ENCODE results near the gene FSTL4. TPM values are rescaled to one million over a fixed set of nuclear protein-coding genes. Genes with fewer than 3 reads are reported as not detected.

Gene FSTL4
- total and polyA plus RNA-seq, 12 donors = 0.48 to 5.2 (median 2.3) TPM

GRCh38 chr5:133453831-133454230 is 158.5 kb downstream of the FSTL4 start:
- WGBS, 4 donors = 68 to 77% (median 72%) methylated on average over 2 of the region's 2 CpGs

GRCh38 chr5:133453084-133453780 is 159.1 kb downstream of the FSTL4 start:
- Histone ChIP-seq H3K9me3 (replicated peaks in 1 of 3) (no peaks in the 10 kb centered on the region), H3K27me3 (no peaks in the 10 kb centered on the region), H3K4me3 (no peak overlapping the region), H3K4me1 (replicated peaks in 1 of 2) (peaks cover 10 to 12% of the 10 kb centered on the region in 2 donors), H3K27ac (no peak overlapping the region), H3K36me3 (replicated peaks in 1 of 2) (no peaks in the 10 kb centered on the region)
- WGBS, 4 donors = 82 to 96% (median 85%) methylated on average over 4 of the region's 4 CpGs
- DNase-seq = no peak
- intact Hi-C loops (cut with DNase I) = no loop called here
- TF ChIP-seq CTCF (IDR thresholded peaks at IDR 0.05) (no peak), POLR2A (IDR thresholded peaks at IDR 0.05) (no peak)

More at GRCh38 chr5:133453831-133454230, 158.5 kb downstream of the FSTL4 start:
- DNase-seq = no peak
- Histone ChIP-seq H3K27ac (no peak overlapping the region), H3K9me3 (replicated peaks in 1 of 3) (no peaks in the 10 kb centered on the region), H3K36me3 (replicated peaks in 1 of 2) (no peaks in the 10 kb centered on the region), H3K4me1 (replicated peaks in 1 of 2) (peaks cover 10 to 12% of the 10 kb centered on the region in 2 donors), H3K27me3 (no peaks in the 10 kb centered on the region), H3K4me3 (no peak overlapping the region)
- no peak for TF ChIP-seq POLR2A (IDR thresholded peaks at IDR 0.05)
- TF ChIP-seq CTCF (IDR thresholded peaks at IDR 0.05) = no peak
- intact Hi-C loops (cut with DNase I) = no loop called here

GRCh38 chr5:133451926-133452325 is 160.4 kb downstream of the FSTL4 start:
- H3K4me3 ChIP-seq = no peak overlapping the region
- H3K36me3 ChIP-seq (replicated peaks in 1 of 2) = no peaks in the 10 kb centered on the region
- intact Hi-C loops (cut with DNase I) = no loop called here
- no peaks in the 10 kb centered on the region for H3K27me3 ChIP-seq
- DNase-seq = no peak
- 74 to 89% (median 77%) methylated on average over 1 of the region's 1 CpG for WGBS, 4 donors
- no peak for TF ChIP-seq CTCF (IDR thresholded peaks at IDR 0.05)
- no peak for TF ChIP-seq POLR2A (IDR thresholded peaks at IDR 0.05)
- no peaks in the 10 kb centered on the region for H3K9me3 ChIP-seq (replicated peaks in 1 of 3)
- no peak overlapping the region for H3K27ac ChIP-seq
- H3K4me1 ChIP-seq (replicated peaks in 1 of 2) = no peaks in the 10 kb centered on the region

DNA sequence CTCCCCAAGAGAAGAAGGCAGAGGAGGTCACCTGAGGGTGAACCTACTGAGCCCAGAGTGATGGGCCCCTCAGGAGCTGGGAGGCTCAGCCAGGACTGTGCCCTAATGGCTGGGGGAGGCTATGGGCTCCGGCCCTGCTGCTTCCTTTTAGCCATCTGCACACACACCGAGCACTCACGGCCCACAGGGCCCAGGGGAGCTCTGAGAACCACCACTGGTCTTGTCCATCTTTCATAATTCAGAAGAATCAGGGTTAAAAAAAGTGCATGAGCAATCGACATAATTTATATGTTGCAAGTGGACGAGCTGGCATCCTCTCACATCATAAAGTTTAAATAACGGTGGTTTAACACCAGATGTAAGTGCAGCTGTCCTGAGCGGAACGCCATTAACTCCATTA is 162.1 kb downstream of the FSTL4 start:
- no peak overlapping the region for H3K27ac ChIP-seq
- intact Hi-C loops (cut with DNase I) = no loop called here
- no peaks in the 10 kb centered on the region for H3K27me3 ChIP-seq
- H3K4me1 ChIP-seq (replicated peaks in 1 of 2) = no peaks in the 10 kb centered on the region
- no peak overlapping the region for H3K4me3 ChIP-seq
- no peak for DNase-seq
- no peaks in the 10 kb centered on the region for H3K9me3 ChIP-seq (replicated peaks in 1 of 3)
- no peak for TF ChIP-seq CTCF (IDR thresholded peaks at IDR 0.05)
- no peak for TF ChIP-seq POLR2A (IDR thresholded peaks at IDR 0.05)
- 74 to 83% (median 79%) methylated on average over 8 of the region's 8 CpGs for WGBS, 4 donors
- H3K36me3 ChIP-seq (replicated peaks in 1 of 2) = no peaks in the 10 kb centered on the region
